PC-3 (cell line): ENCODE data around the gene TUBB6. TPM values are rescaled to one million over a fixed set of nuclear protein-coding genes. Genes with fewer than 3 reads are reported as not detected.

Experiments used
- ATAC-seq: fragments of 200-7000 bp; cut with Tn5 transposase; 2 replicates; pipeline ENCODE4 v1.9.1; 2020; ENCODE audit warnings: mild to moderate bottlenecking, moderate library complexity
- BruUV-seq: library from RNA; stranded (reverse); fragments of 400-500 nt; replicated peaks from 2 replicates; lab custom pipeline; 2021; lab: Mats Ljungman, UMichigan
- CTCF ChIA-PET: fragments of 300-600 bp; sonication (Branson Sonifier 250); formaldehyde crosslinking; loops from one replicate; lab custom pipeline; 2022; ENCODE audit warnings: antibody characterized with exemption; lab: Charles Lee
- POLR2A ChIA-PET: fragments of 300-600 bp; sonication (Branson Sonifier 250); formaldehyde crosslinking; loops from one replicate; lab custom pipeline; 2022; ENCODE audit warnings: antibody characterized with exemption; ENCODE audit not compliant: unreplicated experiment; lab: Charles Lee
- DNase-seq: peaks from one replicate; pipeline ENCODE4 v3.0.0-alpha.2; 2015
- H2AFZ ChIP-seq: fragments of 300-600 bp; sonication (generic); 2 replicates; pipeline ENCODE4 v1.6.0; 2016; ENCODE audit warnings: antibody characterized with exemption, low read length
- H3F3A ChIP-seq: fragments of 300-600 bp; sonication (generic); one replicate; pipeline ENCODE4 v1.6.0; 2017; ENCODE audit warnings: antibody characterized with exemption, low read length, control low read depth, mild to moderate bottlenecking; ENCODE audit not compliant: unreplicated experiment
- H3K27ac ChIP-seq: fragments of 300-600 bp; sonication (generic); 2 replicates; pipeline ENCODE4 v1.5.1; 2016; ENCODE audit warnings: mild to moderate bottlenecking, low read length
- H3K27me3 ChIP-seq: fragments of 300-600 bp; sonication (generic); 2 replicates; pipeline ENCODE4 v1.6.1; 2016; ENCODE audit warnings: low read length, mixed read lengths
- H3K36me3 ChIP-seq: fragments of 300-600 bp; sonication (generic); 2 replicates; pipeline ENCODE4 v1.6.1; 2016; ENCODE audit warnings: low read depth, mixed run types, low read length, mixed read lengths
- H3K4me1 ChIP-seq: fragments of 300-600 bp; sonication (generic); 2 replicates; pipeline ENCODE4 v1.5.1; 2016; ENCODE audit warnings: low read length; ENCODE audit not compliant: insufficient read depth
- H3K4me2 ChIP-seq: fragments of 300-600 bp; sonication (generic); 2 replicates; pipeline ENCODE4 v1.6.0; 2016; ENCODE audit warnings: low read length
- H3K4me3 ChIP-seq: fragments of 300-600 bp; sonication (generic); 2 replicates; pipeline ENCODE4 v1.5.1; 2016; ENCODE audit warnings: mild to moderate bottlenecking, low read length, mixed read lengths
- H3K79me2 ChIP-seq: fragments of 300-600 bp; sonication (generic); 2 replicates; pipeline ENCODE4 v1.6.1; 2017; ENCODE audit warnings: low read length, mixed read lengths
- H3K9ac ChIP-seq: fragments of 300-600 bp; sonication (generic); 2 replicates; pipeline ENCODE4 v1.6.0; 2016; ENCODE audit warnings: mild to moderate bottlenecking, low read length
- H3K9me2 ChIP-seq: fragments of 300-600 bp; sonication (generic); replicated peaks from 2 replicates; pipeline ENCODE4 v1.6.1; 2016; ENCODE audit warnings: mixed run types, low read length, mixed read lengths
- H3K9me3 ChIP-seq: fragments of 300-600 bp; sonication (generic); 2 replicates; pipeline ENCODE4 v1.6.1; 2016; ENCODE audit warnings: low read length, mixed read lengths
- H4K20me1 ChIP-seq: fragments of 300-600 bp; sonication (generic); 2 replicates; pipeline ENCODE4 v1.6.1; 2016; ENCODE audit warnings: low read length, mixed read lengths
- EZH2 ChIP-seq: fragments of 300-600 bp; sonication (generic); IDR thresholded peaks from one replicate; pipeline ENCODE4 v1.6.1; 2017; ENCODE audit warnings: antibody characterized with exemption, mild to moderate bottlenecking, low read length; ENCODE audit not compliant: unreplicated experiment
- EZH2phosphoT487 ChIP-seq: fragments of 300-600 bp; sonication (generic); IDR thresholded peaks from 2 replicates; pipeline ENCODE4 v1.6.1; 2018; ENCODE audit warnings: mild to moderate bottlenecking, antibody characterized with exemption, low read length, borderline replicate concordance
- intact Hi-C: fragments of 100-400 bp; cut with micrococcal nuclease; formaldehyde crosslinking; loops from 2 replicates; pipeline ENCODE4 v1.9.0; 2023
- total RNA-seq: library from RNA; depleted of rRNA; stranded (reverse); fragments of >200 nt; gene quantifications from 2 replicates; pipeline ENCODE4 v1.2.3, GENCODE V29; 2014
- TF ChIP-seq, protein P1 (sequence below): fragments of 300-600 bp; sonication (generic); conservative IDR thresholded peaks from 2 replicates; pipeline ENCODE4 v1.5.1; 2017; ENCODE audit warnings: antibody characterized with exemption, low read depth, mild to moderate bottlenecking, low read length

The TUBB6 gene
- total RNA-seq, 1 experiment from 2014 or later = 191 TPM

DNA sequence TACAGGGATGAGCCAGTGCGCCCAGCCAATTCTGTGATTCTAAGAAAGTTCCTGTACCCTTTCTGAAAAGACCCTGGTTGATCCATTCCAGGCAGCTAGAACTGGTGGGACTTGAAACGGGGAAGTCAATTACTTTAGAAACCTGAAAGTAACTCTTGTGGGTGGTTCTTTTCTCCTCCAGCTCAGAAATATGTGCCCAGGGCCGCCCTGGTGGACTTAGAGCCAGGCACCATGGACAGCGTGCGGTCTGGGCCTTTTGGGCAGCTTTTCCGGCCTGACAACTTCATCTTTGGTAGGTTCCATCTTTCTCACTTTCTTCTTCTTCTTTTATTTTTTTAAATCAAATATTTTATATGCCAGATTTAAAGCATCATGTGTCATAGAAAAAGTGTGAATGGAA is 2.7 kb downstream of the TUBB6 start:
- Histone ChIP-seq H3K79me2 (peaks cover 8% of the 10 kb centered on the region; the same call in 1 of the 2 replicates), H4K20me1 (no peaks in the 10 kb centered on the region), H3K9me3 (peaks cover 9% of the 10 kb centered on the region; the same call in 1 of the 2 replicates), H3K27me3 (no peaks in the 10 kb centered on the region), H3K9ac (no peak overlapping the region), H3K9me2 (no peaks in the 10 kb centered on the region), H3F3A (no peaks in the 10 kb centered on the region), H3K4me3 (no peak overlapping the region), H3K4me1 (peaks cover 10% of the 10 kb centered on the region), H2AFZ (no peak overlapping the region), H3K4me2 (no peak overlapping the region), H3K27ac (no peak overlapping the region), H3K36me3 (peaks cover 11% of the 10 kb centered on the region)
- TF ChIP-seq, protein P1, sequence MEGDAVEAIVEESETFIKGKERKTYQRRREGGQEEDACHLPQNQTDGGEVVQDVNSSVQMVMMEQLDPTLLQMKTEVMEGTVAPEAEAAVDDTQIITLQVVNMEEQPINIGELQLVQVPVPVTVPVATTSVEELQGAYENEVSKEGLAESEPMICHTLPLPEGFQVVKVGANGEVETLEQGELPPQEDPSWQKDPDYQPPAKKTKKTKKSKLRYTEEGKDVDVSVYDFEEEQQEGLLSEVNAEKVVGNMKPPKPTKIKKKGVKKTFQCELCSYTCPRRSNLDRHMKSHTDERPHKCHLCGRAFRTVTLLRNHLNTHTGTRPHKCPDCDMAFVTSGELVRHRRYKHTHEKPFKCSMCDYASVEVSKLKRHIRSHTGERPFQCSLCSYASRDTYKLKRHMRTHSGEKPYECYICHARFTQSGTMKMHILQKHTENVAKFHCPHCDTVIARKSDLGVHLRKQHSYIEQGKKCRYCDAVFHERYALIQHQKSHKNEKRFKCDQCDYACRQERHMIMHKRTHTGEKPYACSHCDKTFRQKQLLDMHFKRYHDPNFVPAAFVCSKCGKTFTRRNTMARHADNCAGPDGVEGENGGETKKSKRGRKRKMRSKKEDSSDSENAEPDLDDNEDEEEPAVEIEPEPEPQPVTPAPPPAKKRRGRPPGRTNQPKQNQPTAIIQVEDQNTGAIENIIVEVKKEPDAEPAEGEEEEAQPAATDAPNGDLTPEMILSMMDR = no peak
- TF ChIP-seq EZH2 = no peak
- TF ChIP-seq EZH2phosphoT487 = no peak
- DNase-seq = no peak
- ChIA-PET POLR2A (no interaction called here), CTCF (interaction anchor here (1.5 kb wide), 1 partner anchor 39 kb away, joined by 4 read pairs; no protein-coding TSS in a partner anchor)
- intact Hi-C loops = no loop called here
- no TSS peak for BruUV-seq
- ATAC-seq = no peak

DNA sequence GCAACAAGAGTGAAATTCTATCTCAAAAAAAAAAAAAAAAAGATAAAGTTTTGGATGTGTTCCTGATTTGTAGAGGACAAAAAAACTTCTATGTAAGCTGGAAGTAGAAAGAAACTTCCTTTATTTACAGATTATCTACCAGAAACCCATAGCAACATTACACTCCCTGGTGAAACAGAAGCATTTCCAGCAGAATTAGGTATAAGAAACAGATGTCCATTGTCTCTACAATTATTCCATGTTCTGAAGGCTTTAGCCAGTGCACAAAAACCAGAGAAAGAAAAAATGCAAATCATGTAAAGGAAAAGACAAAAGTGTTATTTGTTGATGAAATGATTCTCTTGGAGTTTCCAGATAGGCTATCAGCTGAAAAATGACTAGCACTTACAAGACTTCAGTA is 4.9 kb downstream of the TUBB6 start:
- Histone ChIP-seq H3K27me3 (no peaks in the 10 kb centered on the region), H3K9me3 (peaks cover 9% of the 10 kb centered on the region; the same call in 1 of the 2 replicates), H3K4me3 (no peak overlapping the region), H3K27ac (no peak overlapping the region), H2AFZ (no peak overlapping the region), H3F3A (no peaks in the 10 kb centered on the region), H3K9me2 (no peaks in the 10 kb centered on the region), H3K9ac (no peak overlapping the region), H3K36me3 (peaks cover 11% of the 10 kb centered on the region), H4K20me1 (no peaks in the 10 kb centered on the region), H3K79me2 (peaks cover 8% of the 10 kb centered on the region; the same call in 1 of the 2 replicates), H3K4me1 (peaks cover 10% of the 10 kb centered on the region), H3K4me2 (no peak overlapping the region)
- DNase-seq (no peak), ATAC-seq (no peak)
- ChIA-PET POLR2A (no interaction called here), CTCF (interaction anchor here (0.6 kb wide), 1 partner anchor 64 kb away, joined by 3 read pairs; the partner anchor contains the start of gene AFG3L2)
- TF ChIP-seq EZH2phosphoT487 (no peak), EZH2 (no peak)
- TF ChIP-seq, protein P1 = no peak
- intact Hi-C loops = no loop called here
- no TSS peak for BruUV-seq

DNA sequence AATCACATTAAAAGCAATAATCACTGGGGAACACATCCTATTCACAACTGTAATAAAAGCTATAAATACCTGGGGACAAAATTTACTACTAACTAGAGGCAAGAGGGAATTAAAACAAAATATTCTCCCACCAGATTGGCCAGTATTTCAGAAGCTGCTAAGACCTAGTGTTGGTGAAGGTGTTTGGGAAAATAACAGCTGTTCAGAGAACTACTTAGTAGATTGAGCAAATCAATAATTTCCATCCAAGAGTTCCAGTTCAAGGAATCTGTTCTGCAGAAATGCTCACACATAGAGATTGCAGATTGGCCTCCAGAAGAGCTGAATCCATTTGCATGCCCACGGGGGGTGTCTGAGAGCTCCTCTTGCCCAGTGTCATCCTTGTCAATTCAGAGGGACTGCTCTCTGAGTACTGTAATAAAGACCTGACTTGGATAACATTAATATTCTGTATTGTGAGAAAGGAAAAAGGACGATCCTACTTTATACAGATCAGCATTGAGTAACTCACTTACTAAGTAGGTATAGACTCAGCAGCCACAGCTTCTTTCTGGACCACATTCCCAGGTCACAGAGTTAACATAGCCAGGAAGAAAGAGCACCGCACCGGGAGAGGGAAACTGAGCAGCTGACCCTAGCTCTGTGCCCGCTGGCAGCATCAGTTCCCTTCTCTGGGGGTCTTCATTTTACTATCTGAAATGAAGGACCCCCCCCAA is 5.6 kb downstream of the TUBB6 start:
- Histone ChIP-seq H3K27me3 (no peaks in the 10 kb centered on the region), H3K9me3 (peaks cover 9% of the 10 kb centered on the region; the same call in 1 of the 2 replicates), H3K9me2 (no peaks in the 10 kb centered on the region), H3K27ac (no peak overlapping the region), H3K79me2 (peaks cover 8% of the 10 kb centered on the region; the same call in 1 of the 2 replicates), H3K4me1 (peaks cover 10% of the 10 kb centered on the region), H3K9ac (no peak overlapping the region), H2AFZ (no peak overlapping the region), H3K4me3 (no peak overlapping the region), H4K20me1 (no peaks in the 10 kb centered on the region), H3K4me2 (no peak overlapping the region), H3F3A (no peaks in the 10 kb centered on the region), H3K36me3 (peaks cover 11% of the 10 kb centered on the region)
- no TSS peak for BruUV-seq
- TF ChIP-seq EZH2 (no peak), EZH2phosphoT487 (no peak)
- TF ChIP-seq, protein P1 = no peak
- ATAC-seq (no peak), DNase-seq (no peak)
- ChIA-PET POLR2A (interaction anchor here (0.6 kb wide), 1 partner anchor 273 kb away, joined by 3 read pairs; no protein-coding TSS in a partner anchor), CTCF (interaction anchor here (1.1 kb wide), 1 partner anchor 42 kb away, joined by 3 read pairs; no protein-coding TSS in a partner anchor)
- intact Hi-C loops = no loop called here
